Activated naive CD8-positive, alpha-beta T cell treated with anti-CD3 and anti-CD28 coated beads, Interleukin-2, amount 10 ng/mL, durations not matched to agents 7 days and 5 days (primary cell): ENCODE results near the gene RAPGEF5. TPM values are rescaled to one million over a fixed set of nuclear protein-coding genes. Genes with fewer than 3 reads are reported as not detected.

ENCODE experiments used
- ATAC-seq: fragments of 150-1000 bp; cut with Tn5 transposase; one replicate; pipeline ENCODE4 v1.10.0; 2021; ENCODE audit warnings: low read depth, moderate library complexity
- POLR2A ChIA-PET: fragments of 350-600 bp; sonication (Branson Sonifier 250); formaldehyde crosslinking; loops from one replicate; lab custom pipeline; 2021; ENCODE audit warnings: antibody characterized with exemption; lab: Charles Lee
- DNase-seq: peaks from one replicate; pipeline ENCODE4 v3.0.0; 2021
- H3K27ac Mint-ChIP-seq: one replicate; pipeline ENCODE4 v1.8.0; 2022; ENCODE audit warnings: mild to moderate bottlenecking, mixed read lengths
- H3K27me3 Mint-ChIP-seq: one replicate; pipeline ENCODE4 v1.8.0; 2022; ENCODE audit warnings: mild to moderate bottlenecking, moderate library complexity, mixed read lengths
- H3K36me3 Mint-ChIP-seq: one replicate; pipeline ENCODE4 v1.8.0; 2021; ENCODE audit warnings: mild to moderate bottlenecking, mixed read lengths
- H3K4me1 Mint-ChIP-seq: one replicate; pipeline ENCODE4 v1.8.0; 2021; ENCODE audit warnings: mixed read lengths
- H3K4me3 Mint-ChIP-seq: one replicate; pipeline ENCODE4 v1.8.0; 2022; ENCODE audit warnings: mild to moderate bottlenecking, moderate library complexity, mixed read lengths
- H3K9me3 Mint-ChIP-seq: one replicate; pipeline ENCODE4 v1.8.0; 2021; ENCODE audit warnings: mixed read lengths
- total RNA-seq, 2 experiments: library from RNA; stranded (reverse); gene quantifications; one replicate each; pipeline ENCODE4 v1.2.3, GENCODE V29; 2021

Gene RAPGEF5
- total RNA-seq, 2 experiments from 2014 or later = 0.34 to 0.72 TPM

DNA sequence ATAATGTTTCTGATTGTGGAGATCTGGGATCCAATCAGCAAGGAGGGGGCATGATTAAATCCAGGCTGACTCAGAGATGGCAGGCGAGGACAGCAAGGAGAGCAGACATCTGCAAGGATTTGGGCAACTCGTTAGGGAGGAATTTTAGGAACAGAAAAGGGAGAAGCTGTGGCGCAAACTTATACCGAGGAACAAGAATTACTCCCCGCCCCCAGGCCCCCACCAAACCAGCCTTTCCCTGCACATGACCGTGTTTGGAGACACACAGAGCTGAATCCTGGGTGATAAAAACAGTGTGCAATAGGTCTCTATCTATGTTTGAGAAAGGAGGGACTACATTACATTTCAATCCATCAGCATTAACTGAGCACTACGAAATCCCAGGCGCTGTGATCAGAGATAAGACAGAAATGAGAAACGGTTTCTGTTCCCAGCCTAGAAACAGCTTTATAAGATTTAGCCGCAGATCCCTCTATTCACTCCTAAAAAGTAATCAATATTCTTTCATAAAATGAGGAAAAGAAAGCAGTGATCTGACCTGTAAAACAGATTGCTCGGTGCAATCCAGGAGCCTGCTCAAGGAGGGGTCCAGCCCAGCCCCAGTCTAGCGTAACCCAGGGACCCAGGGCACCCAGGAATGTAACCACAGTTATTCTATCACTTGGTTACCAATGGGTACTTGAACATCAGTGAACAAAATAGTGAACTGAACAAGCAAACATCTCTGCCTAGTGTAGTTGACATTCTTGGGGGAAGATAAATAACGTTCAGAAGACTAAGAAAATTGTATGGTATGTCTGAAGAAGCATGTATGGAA is 37.2 kb upstream of the RAPGEF5 start:
- Mint-ChIP-seq H3K4me1 (no peaks in the 10 kb centered on the region), H3K9me3 (no peaks in the 10 kb centered on the region), H3K36me3 (no peaks in the 10 kb centered on the region), H3K27me3 (peaks cover 6% of the 10 kb centered on the region), H3K27ac (no peak overlapping the region), H3K4me3 (no peak overlapping the region)
- DNase-seq (no peak), ATAC-seq (no peak)
- POLR2A ChIA-PET = no interaction called here

DNA sequence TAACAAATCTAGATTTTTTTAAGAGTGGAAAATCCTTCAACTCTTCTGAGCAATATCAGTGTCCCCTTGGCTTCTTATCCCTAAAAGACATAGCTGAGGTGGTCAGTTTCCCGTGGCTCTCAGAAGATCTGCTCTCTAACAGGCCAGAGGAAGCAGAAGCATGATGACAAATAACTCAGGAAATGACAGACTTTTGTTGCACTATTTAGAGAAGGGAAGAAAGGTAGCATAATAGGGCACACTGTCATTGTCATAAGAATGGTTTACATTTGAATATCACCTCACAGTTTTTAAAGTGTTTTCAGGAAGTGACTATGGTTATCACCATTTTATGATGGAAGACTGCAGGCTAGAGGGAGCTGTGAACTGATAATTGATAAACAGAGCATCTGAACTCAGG is 33.6 kb upstream of the RAPGEF5 start:
- POLR2A ChIA-PET = no interaction called here
- H3K9me3 Mint-ChIP-seq = no peaks in the 10 kb centered on the region
- no peaks in the 10 kb centered on the region for H3K4me1 Mint-ChIP-seq
- H3K27me3 Mint-ChIP-seq = peaks cover 2% of the 10 kb centered on the region
- no peak overlapping the region for H3K27ac Mint-ChIP-seq
- no peak overlapping the region for H3K4me3 Mint-ChIP-seq
- DNase-seq = no peak
- H3K36me3 Mint-ChIP-seq = no peaks in the 10 kb centered on the region
- no peak for ATAC-seq

DNA sequence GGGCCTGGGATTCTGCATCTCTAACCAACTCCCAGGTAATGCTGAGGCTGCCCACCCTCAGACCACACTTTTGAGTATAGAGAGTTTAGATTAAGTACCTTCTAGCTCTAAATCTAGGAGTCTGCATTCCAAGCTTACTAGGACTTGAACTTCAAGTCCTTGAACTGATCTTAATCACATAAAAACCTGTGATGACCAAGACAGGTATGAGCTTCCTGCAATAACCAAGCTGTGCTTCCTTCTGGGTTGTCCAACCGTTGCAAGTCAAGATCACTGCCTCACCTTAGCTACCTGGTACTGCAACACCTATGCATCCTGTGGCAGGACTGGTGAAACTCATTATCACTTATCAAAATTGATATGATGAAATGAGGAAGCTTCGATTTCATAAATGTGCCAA is 32.9 kb upstream of the RAPGEF5 start:
- Mint-ChIP-seq H3K9me3 (no peaks in the 10 kb centered on the region), H3K36me3 (no peaks in the 10 kb centered on the region), H3K4me1 (no peaks in the 10 kb centered on the region), H3K27me3 (peaks cover 6% of the 10 kb centered on the region), H3K27ac (no peak overlapping the region), H3K4me3 (no peak overlapping the region)
- DNase-seq (no peak), ATAC-seq (no peak)
- POLR2A ChIA-PET = no interaction called here

DNA sequence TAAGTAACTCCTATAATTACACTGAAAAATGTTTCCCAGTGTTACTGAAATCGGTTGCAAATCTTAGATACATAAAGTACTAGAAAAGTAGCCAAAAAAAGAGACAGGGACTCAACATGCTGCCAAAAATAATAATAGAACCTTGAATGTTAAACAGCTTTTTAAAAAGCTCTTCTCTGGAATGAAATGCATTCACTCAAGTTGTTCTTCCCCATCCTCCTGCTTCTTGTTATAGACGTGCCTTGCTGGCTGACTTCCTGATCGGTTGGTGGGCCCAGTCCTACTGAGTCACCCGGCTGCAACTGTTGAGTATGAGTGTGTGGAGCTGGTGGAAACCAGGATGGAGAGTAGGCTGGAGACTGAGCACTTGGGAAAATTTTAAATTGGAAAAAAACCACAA is 30.6 kb upstream of the RAPGEF5 start:
- Mint-ChIP-seq H3K27me3 (peaks cover 8% of the 10 kb centered on the region), H3K36me3 (no peaks in the 10 kb centered on the region), H3K27ac (no peak overlapping the region), H3K4me1 (no peaks in the 10 kb centered on the region), H3K9me3 (no peaks in the 10 kb centered on the region), H3K4me3 (no peak overlapping the region)
- DNase-seq (no peak), ATAC-seq (no peak)
- POLR2A ChIA-PET = no interaction called here

DNA sequence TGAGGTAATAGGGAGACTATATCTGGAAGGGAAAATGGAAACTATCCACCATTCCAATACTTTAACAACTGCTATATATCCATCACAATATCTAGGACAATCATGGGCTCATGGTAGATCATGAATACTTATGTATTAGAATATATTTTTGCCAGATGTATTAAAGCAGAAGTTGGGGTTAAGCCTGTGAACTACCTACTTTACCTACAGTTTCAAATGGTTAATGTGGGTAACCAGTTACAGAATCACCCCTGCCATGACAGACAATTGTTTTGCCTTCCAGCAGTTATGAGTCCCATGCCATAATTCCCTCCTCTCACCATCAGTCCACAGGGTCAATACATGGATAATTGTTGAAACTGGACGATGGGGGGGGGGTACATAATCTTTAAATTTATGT is 29.9 kb upstream of the RAPGEF5 start:
- peaks cover 9% of the 10 kb centered on the region for H3K27me3 Mint-ChIP-seq
- POLR2A ChIA-PET = no interaction called here
- no peak overlapping the region for H3K27ac Mint-ChIP-seq
- DNase-seq (no peak), ATAC-seq (no peak)
- no peaks in the 10 kb centered on the region for H3K4me1 Mint-ChIP-seq
- H3K36me3 Mint-ChIP-seq = no peaks in the 10 kb centered on the region
- H3K9me3 Mint-ChIP-seq = no peaks in the 10 kb centered on the region
- H3K4me3 Mint-ChIP-seq = no peak overlapping the region

DNA sequence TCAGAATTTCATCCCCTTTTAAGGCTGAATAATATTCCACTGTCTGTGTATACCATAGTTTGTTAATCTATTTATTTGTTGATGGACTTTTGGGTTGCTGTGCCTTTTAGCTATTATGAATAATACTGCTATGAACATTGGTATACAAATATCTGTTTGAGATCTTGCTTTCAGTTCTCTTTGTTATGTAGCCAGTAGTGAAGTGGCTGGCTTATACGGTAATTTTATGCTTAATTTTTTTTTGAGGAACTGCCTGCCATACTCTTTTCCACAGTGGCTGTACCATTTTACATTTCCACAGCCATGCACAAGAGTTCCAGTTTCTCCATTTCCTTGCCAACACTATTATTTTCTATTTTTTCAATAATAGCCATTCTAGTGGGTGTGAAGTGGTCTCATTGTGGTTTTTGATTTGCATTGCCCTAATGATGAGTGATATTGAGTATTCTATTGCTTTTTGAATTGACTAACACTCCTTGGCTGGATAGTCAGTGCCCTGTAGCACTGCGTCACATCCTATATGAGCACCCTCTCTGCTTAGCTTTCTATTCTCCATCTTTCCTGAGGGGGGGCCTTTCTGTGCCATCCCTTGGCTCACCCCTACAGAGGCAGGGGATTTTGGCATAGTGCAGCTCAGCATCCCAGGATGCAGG is 29.4 kb upstream of the RAPGEF5 start:
- no peak for DNase-seq
- no peaks in the 10 kb centered on the region for H3K4me1 Mint-ChIP-seq
- no peak overlapping the region for H3K4me3 Mint-ChIP-seq
- POLR2A ChIA-PET = no interaction called here
- no peak overlapping the region for H3K27ac Mint-ChIP-seq
- ATAC-seq = no peak
- H3K36me3 Mint-ChIP-seq = no peaks in the 10 kb centered on the region
- no peaks in the 10 kb centered on the region for H3K9me3 Mint-ChIP-seq
- H3K27me3 Mint-ChIP-seq = peaks cover 14% of the 10 kb centered on the region

DNA sequence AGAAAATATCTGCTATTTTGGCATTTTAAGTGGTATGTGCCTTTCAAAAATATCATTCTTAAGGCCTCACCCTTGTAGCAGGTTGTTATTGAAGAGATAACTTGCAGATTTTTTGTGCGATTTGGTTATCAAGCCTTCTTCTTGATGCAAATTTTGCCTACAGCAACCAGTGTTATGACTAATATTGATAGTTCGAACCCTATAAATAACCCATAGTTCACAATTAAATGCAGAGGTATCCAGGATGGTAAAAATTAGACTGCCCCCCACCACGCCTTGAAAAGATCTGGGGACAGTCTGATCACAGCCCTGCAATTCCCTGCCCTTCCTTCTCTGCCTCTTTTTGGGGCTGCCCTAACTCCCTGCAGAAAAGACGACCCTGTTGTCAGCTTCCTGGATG is 28.4 kb upstream of the RAPGEF5 start:
- ATAC-seq (no peak), DNase-seq (no peak)
- Mint-ChIP-seq H3K4me1 (no peaks in the 10 kb centered on the region), H3K9me3 (no peaks in the 10 kb centered on the region), H3K27ac (no peak overlapping the region), H3K36me3 (no peaks in the 10 kb centered on the region), H3K27me3 (peaks cover 16% of the 10 kb centered on the region), H3K4me3 (no peak overlapping the region)
- POLR2A ChIA-PET = no interaction called here

DNA sequence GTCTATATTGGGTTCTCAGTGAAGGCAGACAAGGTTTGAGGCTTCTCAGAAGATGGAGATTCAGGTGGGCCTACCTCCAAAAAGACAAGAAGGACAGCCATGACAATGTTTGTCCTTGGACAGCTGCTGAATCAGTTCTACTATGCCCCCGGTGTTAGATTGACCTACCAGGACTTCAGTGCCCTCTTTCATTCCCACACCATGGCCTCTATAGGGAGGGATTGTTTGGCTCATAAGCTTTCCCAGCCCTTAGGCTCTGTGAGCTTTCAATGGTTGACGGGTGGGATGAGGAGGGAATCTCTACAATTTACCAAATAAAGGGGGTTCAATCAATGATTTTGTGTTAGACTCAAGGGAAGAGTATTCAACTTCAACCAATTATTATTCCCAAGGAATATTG is 23.4 kb upstream of the RAPGEF5 start:
- H3K4me1 Mint-ChIP-seq = no peaks in the 10 kb centered on the region
- POLR2A ChIA-PET = no interaction called here

DNA sequence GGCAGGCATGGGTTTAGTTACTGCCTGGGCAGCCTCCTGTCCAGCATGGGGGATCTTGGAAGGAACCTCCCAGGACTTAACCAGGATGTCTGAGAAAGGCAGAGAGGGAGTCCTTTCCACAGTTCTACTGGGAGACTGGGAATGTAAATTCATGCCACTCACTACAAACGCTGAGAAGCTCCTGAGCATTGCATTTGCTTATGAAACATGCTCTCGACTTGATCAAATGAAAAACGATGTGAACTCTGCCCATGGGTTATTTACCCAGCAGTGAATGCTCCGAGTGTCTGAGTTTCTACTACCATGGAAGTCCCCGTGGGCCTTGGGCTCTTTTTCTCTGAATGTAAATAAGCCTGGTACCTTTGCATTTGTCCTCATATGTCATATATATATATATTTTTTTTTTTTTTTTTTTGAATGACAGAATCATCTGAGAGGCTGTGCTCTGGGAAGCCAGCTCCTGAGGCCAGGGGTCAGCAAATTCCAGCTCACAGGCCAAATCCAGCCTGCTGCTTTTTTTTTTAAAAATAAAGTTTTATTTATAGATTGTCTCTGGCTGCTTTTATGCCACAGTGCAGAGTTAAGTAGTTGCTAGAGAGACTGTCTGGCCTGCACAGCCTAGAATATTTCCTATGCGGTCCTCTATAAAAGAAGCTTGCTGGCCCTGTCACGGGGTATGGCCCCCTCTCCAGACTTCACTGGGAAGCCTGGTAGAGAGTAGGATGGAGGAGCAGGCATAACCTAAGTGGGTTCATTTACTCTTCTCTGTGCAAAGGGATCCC is 21.4 kb upstream of the RAPGEF5 start:
- POLR2A ChIA-PET = no interaction called here
- no peaks in the 10 kb centered on the region for H3K9me3 Mint-ChIP-seq
- no peak overlapping the region for H3K4me3 Mint-ChIP-seq
- no peaks in the 10 kb centered on the region for H3K4me1 Mint-ChIP-seq
- H3K27me3 Mint-ChIP-seq = peaks cover 19% of the 10 kb centered on the region
- DNase-seq (no peak), ATAC-seq (no peak)
- no peaks in the 10 kb centered on the region for H3K36me3 Mint-ChIP-seq
- no peak overlapping the region for H3K27ac Mint-ChIP-seq

More for the DNA sequence above, 23.4 kb upstream of the RAPGEF5 start:
- Mint-ChIP-seq H3K36me3 (no peaks in the 10 kb centered on the region), H3K27ac (no peak overlapping the region), H3K27me3 (peaks cover 24% of the 10 kb centered on the region), H3K9me3 (no peaks in the 10 kb centered on the region), H3K4me3 (no peak overlapping the region)
- ATAC-seq = no peak
- no peak for DNase-seq

DNA sequence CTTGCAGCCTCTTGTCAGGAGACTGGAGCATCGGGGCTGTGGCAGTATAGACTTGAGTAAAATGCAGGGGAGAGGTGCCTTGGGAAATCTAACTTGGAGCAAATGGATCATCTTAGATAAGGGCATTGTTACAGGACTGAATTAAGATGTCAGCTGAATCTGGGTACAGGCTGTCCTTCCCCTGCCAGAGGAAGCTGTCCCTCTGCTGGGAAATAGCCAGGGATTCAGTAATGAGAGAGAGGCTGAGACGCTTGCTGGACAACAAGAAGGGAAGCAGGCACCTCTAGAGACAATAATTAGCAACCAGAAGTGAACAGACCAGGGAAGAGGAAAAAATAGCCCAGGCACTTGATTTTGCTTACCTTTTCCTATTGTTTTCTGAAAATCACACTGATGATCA is 20.7 kb upstream of the RAPGEF5 start:
- Mint-ChIP-seq H3K4me1 (no peaks in the 10 kb centered on the region), H3K27ac (no peak overlapping the region), H3K4me3 (no peak overlapping the region), H3K36me3 (no peaks in the 10 kb centered on the region), H3K9me3 (no peaks in the 10 kb centered on the region), H3K27me3 (peaks cover 19% of the 10 kb centered on the region)
- POLR2A ChIA-PET = no interaction called here
- DNase-seq (no peak), ATAC-seq (no peak)

DNA sequence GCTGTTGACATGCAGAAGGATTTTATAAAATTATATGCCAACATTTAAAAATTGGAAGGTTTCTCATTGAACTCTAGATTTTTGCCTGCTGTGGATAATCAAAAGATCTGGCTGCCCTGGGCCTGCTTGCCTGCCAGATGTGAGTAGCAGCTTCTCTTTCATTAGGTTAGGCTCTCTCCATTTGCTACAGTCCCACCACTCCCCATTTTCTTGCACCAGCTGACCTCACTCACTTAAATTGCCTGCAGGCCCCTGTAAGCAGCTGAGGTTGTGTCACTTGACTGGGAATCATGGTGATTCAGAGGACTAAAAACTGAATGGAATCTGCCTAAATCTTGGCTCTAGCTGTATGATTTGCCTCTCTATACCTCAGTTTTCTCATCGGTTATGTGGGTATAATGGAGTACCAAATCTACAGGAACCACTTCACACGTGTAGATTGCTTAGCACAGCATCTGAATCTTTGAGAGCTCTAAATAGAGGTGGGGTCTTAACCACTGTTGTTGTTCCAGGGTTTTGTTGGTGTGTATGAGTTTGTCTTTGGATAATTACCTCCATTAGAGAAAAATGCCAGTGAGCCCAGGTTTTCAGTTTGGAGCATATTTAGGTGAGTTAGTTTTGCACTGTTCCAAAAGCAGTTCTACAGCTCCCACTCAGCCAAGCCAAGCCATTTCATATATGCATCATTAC is 18.6 kb upstream of the RAPGEF5 start:
- H3K27me3 Mint-ChIP-seq = peaks cover 17% of the 10 kb centered on the region
- ATAC-seq = no peak
- no peaks in the 10 kb centered on the region for H3K36me3 Mint-ChIP-seq
- no peak overlapping the region for H3K4me3 Mint-ChIP-seq
- POLR2A ChIA-PET = no interaction called here
- H3K4me1 Mint-ChIP-seq = no peaks in the 10 kb centered on the region
- no peaks in the 10 kb centered on the region for H3K9me3 Mint-ChIP-seq
- no peak overlapping the region for H3K27ac Mint-ChIP-seq
- no peak for DNase-seq

DNA sequence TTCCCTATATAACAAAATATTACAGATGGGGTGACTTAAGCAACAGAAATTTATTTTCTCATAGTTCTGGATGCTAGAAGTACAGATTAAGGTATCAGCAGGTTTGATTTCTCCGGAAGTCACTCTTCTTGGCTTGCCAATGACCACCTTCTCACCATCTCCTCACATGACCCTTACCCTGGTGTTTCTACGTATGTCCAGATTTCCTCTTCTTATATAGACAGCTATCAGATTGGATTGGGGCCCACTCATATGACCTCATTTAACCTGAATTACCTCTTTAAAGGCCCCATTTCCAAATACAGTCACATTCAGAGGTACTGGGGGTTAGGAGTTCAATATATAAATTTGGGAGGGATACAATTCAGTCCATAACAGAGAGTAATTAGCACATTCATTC is 17.0 kb upstream of the RAPGEF5 start:
- H3K4me3 Mint-ChIP-seq = no peak overlapping the region
- POLR2A ChIA-PET = no interaction called here
- H3K27me3 Mint-ChIP-seq = peaks cover 28% of the 10 kb centered on the region
- ATAC-seq = no peak
- no peaks in the 10 kb centered on the region for H3K9me3 Mint-ChIP-seq
- no peaks in the 10 kb centered on the region for H3K4me1 Mint-ChIP-seq
- no peaks in the 10 kb centered on the region for H3K36me3 Mint-ChIP-seq
- H3K27ac Mint-ChIP-seq = no peak overlapping the region
- no peak for DNase-seq

DNA sequence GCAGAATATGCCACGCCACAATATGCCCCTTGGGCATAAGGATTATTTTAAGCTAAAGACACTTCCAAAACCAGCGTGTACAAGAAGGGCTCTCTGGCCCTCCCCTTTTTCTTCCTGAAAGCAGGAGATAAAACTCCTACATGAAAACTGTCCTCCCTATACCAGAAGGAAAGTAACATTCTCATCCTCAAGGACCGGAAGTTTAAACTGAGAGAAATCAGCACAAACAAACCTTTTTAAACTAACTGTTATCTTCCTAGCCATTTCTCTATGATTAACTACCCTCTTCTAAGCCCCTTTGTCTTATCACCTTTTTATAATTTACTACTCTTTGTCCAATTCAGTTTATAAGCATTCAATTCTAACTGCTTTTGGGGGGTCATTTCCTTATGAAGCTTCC is 16.4 kb upstream of the RAPGEF5 start:
- POLR2A ChIA-PET = no interaction called here
- DNase-seq = no peak
- Mint-ChIP-seq H3K4me1 (no peaks in the 10 kb centered on the region), H3K36me3 (no peaks in the 10 kb centered on the region), H3K9me3 (no peaks in the 10 kb centered on the region), H3K27me3 (peaks cover 28% of the 10 kb centered on the region), H3K27ac (no peak overlapping the region), H3K4me3 (no peak overlapping the region)
- ATAC-seq = no peak
